ENCODE data around the gene CYSRT1.
A peak's percentile ranks its signal among the peaks of the same experiment; 100 is the strongest.

Gene CYSRT1

DNA sequence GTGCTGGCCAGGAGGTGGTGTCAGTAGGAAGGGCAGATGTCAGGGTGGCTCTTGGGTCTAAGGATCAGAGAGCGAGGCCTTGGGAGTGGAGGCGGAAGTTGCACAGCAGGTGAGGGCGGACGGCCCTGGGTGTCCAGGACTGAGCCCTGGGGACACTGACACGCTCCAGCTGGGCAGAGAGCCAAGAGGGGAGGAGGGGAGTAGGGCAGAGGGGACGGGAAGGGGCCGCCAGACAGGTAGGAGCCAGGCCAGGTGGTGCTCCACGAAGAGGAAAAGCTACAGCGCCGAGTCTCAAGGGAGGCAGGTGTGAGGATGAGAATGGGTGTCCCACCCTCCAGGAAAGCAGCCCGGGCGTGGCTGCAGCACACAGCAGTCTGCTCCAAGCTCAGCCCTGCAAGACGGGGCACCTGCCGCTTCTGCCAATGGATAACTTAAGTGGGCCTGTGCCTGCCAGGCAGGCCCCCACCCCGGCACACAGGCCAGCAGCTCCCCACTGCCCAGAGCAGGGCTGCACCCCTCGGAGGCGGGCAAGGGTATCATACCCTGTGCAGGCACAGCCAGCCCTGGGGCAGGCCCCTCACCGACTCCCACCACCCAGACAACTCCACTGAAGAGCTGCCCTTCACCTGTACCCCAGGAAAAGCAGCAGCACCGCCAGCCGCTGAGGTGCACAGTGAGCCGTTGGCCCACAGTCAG lies 29.3 kb upstream of the CYSRT1 start:
- Histone ChIP-seq H3K27me3 (replicated peaks) (no peaks in the 10 kb centered on the region), H3K27ac (no peak overlapping the region), H3K4me3 (ENCODE audit: low read depth, low read length) (no peak overlapping the region), H3K36me3 (replicated peaks) (peaks cover 8% of the 10 kb centered on the region)
- in situ Hi-C loops (cut with HindIII; ENCODE audit: low pct_ligation_motif_present, low sequenced_read_pairs), result no loop called here
- DNase-seq, result no peak
- TF ChIP-seq, protein P1, sequence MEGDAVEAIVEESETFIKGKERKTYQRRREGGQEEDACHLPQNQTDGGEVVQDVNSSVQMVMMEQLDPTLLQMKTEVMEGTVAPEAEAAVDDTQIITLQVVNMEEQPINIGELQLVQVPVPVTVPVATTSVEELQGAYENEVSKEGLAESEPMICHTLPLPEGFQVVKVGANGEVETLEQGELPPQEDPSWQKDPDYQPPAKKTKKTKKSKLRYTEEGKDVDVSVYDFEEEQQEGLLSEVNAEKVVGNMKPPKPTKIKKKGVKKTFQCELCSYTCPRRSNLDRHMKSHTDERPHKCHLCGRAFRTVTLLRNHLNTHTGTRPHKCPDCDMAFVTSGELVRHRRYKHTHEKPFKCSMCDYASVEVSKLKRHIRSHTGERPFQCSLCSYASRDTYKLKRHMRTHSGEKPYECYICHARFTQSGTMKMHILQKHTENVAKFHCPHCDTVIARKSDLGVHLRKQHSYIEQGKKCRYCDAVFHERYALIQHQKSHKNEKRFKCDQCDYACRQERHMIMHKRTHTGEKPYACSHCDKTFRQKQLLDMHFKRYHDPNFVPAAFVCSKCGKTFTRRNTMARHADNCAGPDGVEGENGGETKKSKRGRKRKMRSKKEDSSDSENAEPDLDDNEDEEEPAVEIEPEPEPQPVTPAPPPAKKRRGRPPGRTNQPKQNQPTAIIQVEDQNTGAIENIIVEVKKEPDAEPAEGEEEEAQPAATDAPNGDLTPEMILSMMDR (IDR thresholded peaks at IDR 0.05; ENCODE audit: low read depth, low read length, missing control alignments), result no peak

DNA sequence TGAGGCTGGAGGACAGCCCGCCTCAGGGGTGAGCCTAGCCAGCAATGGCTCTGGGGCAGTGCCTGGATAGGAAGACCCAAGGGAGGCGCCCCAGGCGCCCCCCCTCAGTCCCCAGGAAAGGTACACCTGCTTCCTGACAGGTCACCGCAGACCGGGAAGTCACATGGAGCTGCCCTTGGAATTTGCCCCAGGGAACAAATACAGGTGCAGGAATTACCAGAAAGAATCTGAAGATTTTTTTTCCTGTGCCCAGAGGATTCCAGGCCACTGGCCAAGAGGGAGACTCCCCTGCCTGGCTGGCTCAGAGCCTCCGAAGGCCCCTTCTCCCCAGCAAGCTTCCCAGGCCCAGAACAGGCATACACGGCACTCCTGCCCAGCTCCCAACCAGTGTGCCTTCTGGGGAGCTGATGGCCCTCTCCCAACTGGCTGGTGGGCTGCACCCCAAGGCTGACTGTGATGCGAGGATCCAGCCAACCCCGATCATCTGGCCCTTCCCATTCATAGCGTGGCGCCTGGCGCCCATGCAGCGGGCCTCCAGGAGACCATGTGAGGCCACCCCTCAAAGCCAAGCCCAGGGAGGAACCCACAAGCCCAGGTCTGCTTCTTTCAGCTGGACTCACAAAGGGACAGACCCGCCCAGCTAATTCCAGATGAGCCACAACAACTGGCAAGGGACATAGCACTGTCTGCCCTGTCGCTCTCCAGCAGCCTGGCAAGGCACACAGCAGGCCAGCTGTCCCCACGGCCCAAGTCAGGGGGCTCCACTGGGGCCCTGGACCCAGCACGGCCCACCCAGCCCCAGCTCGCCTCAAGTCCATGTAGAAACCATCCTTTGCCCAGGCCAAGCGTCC lies 26.7 kb upstream of the CYSRT1 start:
- TF ChIP-seq, protein P1 (IDR thresholded peaks at IDR 0.05; ENCODE audit: low read depth, low read length, missing control alignments), result no peak
- in situ Hi-C loops (cut with HindIII; ENCODE audit: low pct_ligation_motif_present, low sequenced_read_pairs), result no loop called here
- Histone ChIP-seq H3K36me3 (replicated peaks) (no peaks in the 10 kb centered on the region), H3K4me3 (ENCODE audit: low read depth, low read length) (no peak overlapping the region), H3K27ac (no peak overlapping the region), H3K27me3 (replicated peaks) (no peaks in the 10 kb centered on the region)
- no peak for DNase-seq

DNA sequence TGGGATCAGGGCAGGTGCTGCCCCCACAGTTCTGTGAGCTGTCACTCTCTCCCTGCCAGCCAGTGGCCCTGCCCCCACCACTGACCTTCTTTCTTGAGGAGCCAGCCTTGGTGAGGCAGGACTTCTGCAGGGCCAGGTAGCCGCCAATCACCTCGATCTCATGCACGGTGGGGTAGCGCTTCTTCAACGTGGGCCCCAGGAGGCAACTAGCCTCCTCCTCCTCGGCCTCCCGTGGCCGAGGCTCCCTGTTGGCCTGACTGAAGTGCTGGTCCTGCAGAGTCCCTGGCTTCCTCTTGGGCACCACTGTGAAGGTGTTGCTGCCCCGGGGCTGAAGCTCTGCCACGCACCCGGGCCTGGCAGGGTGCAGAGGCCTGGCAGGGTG lies 26.1 kb upstream of the CYSRT1 start:
- H3K4me3 ChIP-seq (ENCODE audit: low read depth, low read length), result peak overlapping the region; percentile 46
- DNase-seq, result no peak
- H3K27me3 ChIP-seq (replicated peaks), result no peaks in the 10 kb centered on the region
- H3K27ac ChIP-seq, result no peak overlapping the region
- H3K36me3 ChIP-seq (replicated peaks), result no peaks in the 10 kb centered on the region
- TF ChIP-seq, protein P1 (IDR thresholded peaks at IDR 0.05; ENCODE audit: low read depth, low read length, missing control alignments), result no peak
- in situ Hi-C loops (cut with HindIII; ENCODE audit: low pct_ligation_motif_present, low sequenced_read_pairs), result no loop called here

DNA sequence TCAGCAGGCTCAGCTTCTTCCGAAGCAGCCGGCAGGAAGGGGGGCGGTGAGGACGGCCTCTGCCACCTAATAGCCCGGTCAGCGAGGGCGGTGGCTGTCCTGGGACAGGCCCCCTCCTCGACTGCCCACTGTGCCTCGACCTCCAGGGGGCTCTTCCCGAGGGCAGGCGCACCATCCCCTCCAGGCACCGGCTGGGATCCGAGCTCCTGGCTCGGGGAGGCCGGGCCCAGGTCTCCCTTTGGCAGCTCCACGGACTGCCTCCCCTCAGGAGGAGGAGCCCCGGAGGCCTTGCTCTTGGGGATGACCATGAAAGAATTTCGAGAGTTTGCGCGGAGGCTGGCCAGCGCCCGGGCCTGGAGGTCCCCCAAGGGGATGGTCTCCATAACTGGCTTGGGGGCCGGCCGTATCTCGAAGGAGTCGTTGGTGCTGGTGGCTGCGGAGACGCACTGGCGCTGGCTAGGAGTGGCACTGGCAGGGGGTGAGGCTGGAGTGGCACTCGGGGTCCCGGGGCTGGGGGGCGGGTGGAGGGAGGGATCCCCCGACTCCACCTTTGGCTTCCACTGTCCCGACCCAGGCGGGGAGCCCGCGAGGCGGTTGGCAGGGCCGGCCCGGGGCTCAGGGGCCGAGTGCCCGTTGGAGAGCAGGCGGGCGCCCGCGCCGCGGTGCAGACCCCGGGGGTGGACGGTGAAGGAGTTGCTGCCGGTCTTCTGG lies 25.4 kb upstream of the CYSRT1 start:
- no peak for DNase-seq
- peak overlapping the region; percentile 46 for H3K4me3 ChIP-seq (ENCODE audit: low read depth, low read length)
- TF ChIP-seq, protein P1 (IDR thresholded peaks at IDR 0.05; ENCODE audit: low read depth, low read length, missing control alignments), result no peak
- no peaks in the 10 kb centered on the region for H3K27me3 ChIP-seq (replicated peaks)
- in situ Hi-C loops (cut with HindIII; ENCODE audit: low pct_ligation_motif_present, low sequenced_read_pairs), result no loop called here
- H3K36me3 ChIP-seq (replicated peaks), result no peaks in the 10 kb centered on the region
- no peak overlapping the region for H3K27ac ChIP-seq

DNA sequence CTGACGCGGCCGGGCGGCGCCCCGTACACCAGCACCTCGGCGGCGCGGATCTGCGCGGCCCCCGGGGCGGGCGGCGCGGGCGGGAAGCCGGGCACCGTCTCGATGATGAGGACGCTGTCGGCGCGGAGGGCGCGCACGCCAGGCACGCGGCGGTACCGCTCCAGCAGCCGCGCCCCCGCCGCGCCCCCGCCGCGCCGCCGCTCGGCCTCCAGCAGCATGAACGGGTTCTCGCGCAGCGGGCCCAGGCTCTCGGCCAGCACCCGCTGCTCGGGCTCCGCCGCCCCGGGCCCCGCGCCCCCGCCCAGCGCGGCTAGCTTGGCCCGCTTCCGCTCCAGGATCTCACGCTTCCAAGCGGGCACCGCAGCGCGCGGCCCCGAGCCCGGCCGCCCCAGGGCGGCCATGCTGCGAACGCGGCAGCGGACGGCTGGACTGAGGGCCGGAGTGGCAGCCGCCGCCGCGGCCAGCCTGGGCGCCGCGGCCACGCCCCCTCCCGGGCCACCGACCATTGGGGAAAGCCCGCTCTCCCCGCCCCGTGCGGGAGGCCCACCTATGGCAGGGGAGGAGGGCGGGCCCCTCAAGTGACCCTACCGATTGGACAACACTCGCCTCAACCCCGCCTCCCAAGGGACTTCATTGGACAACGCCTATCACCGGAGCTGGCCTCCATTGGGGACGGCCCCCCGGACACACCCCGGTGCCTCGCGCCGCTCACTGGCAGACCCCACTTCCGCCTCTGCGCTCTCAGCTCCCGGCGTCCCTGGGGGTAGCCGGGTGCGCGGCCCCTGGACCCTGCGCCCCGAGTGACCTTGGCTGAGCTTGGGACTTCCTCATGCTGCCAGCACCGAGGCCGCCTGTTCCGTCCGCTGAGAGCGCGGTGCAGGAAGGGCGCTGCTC lies 24.4 kb upstream of the CYSRT1 start, which contains the start of gene TPRN:
Gene TPRN (minus strand): TSS at position 431 of the 894 bp plus-strand sequence. CDS start 30 bp downstream, at position 401.
- peak; percentile 99 for DNase-seq
- H3K27ac ChIP-seq, result no peak within 1 kb of the TSS
- in situ Hi-C loops (cut with HindIII; ENCODE audit: low pct_ligation_motif_present, low sequenced_read_pairs), result no loop called here
- peak within 1 kb of the TSS; percentile 77 for H3K4me3 ChIP-seq (ENCODE audit: low read depth, low read length)
- no peaks in the 10 kb centered on the region for H3K36me3 ChIP-seq (replicated peaks)
- TF ChIP-seq, protein P1 (IDR thresholded peaks at IDR 0.05; ENCODE audit: low read depth, low read length, missing control alignments), result no peak
- H3K27me3 ChIP-seq (replicated peaks), result no peaks in the 10 kb centered on the region
